ENCODE data around the gene TTN.

- TF ChIP-seq EZH2 (optimal IDR thresholded peaks at IDR 0.05; ENCODE audit: low read depth, low read length), result no peak
- no peak for TF ChIP-seq EZH2phosphoT487 (IDR thresholded peaks at IDR 0.05; ENCODE audit: low read length)
- TF ChIP-seq, protein P1, sequence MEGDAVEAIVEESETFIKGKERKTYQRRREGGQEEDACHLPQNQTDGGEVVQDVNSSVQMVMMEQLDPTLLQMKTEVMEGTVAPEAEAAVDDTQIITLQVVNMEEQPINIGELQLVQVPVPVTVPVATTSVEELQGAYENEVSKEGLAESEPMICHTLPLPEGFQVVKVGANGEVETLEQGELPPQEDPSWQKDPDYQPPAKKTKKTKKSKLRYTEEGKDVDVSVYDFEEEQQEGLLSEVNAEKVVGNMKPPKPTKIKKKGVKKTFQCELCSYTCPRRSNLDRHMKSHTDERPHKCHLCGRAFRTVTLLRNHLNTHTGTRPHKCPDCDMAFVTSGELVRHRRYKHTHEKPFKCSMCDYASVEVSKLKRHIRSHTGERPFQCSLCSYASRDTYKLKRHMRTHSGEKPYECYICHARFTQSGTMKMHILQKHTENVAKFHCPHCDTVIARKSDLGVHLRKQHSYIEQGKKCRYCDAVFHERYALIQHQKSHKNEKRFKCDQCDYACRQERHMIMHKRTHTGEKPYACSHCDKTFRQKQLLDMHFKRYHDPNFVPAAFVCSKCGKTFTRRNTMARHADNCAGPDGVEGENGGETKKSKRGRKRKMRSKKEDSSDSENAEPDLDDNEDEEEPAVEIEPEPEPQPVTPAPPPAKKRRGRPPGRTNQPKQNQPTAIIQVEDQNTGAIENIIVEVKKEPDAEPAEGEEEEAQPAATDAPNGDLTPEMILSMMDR (IDR thresholded peaks at IDR 0.05; ENCODE audit: low read length), result no peak
These were observed 39.2 kb upstream of the TTN start for GRCh38 chr2:178846458-178846802.
